ENCODE measurements around the gene CFAP99. TPM values are rescaled to one million over a fixed set of nuclear protein-coding genes. Genes with fewer than 3 reads are reported as not detected.

The CFAP99 gene
- total and polyA plus RNA-seq, 9 of the 15 experiments (the other 6 are each of a cell fraction or from before 2014, with no cell fraction given) = 0.07 to 0.18 (median 0.09) TPM; not detected in 6

GRCh38 chr4:2468456-2469191, 49.9 kb downstream of the CFAP99 start, which contains the start of gene RNF4 (continued):
- TF ChIP-seq ZBTB40 (IDR thresholded peaks at IDR 0.05) (peak; percentile 94), ZBTB40 (CRISPR knock-in tag; IDR thresholded peaks at IDR 0.05) (no peak), MCM7 (IDR thresholded peaks at IDR 0.05) (no peak), DEAF1 (CRISPR knock-in tag; IDR thresholded peaks at IDR 0.05) (no peak), ZNF655 (CRISPR knock-in tag; IDR thresholded peaks at IDR 0.05) (no peak), CCAR2 (IDR thresholded peaks at IDR 0.05; ENCODE audit: low read depth, low read length) (no peak), SAFB2 (IDR thresholded peaks at IDR 0.05; ENCODE audit: borderline replicate concordance, low read depth, low read length, severe bottlenecking) (no peak), RBBP5 (IDR thresholded peaks at IDR 0.05; ENCODE audit: borderline replicate concordance, insufficient read depth, low read length, poor library complexity, severe bottlenecking) (peak; percentile 2), KLF10 (CRISPR knock-in tag; IDR thresholded peaks at IDR 0.05) (no peak), GATAD2B (IDR thresholded peaks at IDR 0.05; ENCODE audit: borderline replicate concordance) (peak; percentile 82; the same call in 1 of the 2 replicates), SREBF2 (CRISPR knock-in tag; IDR thresholded peaks at IDR 0.05) (no peak), TEAD1 (CRISPR knock-in tag; IDR thresholded peaks at IDR 0.05) (peak in 1 of 2 experiments; percentile 63; a peak in 1 of 4 replicates), PTTG1 (tag; IDR thresholded peaks at IDR 0.05; ENCODE audit: low read depth) (no peak), TAF15 (IDR thresholded peaks at IDR 0.05; ENCODE audit: low read depth, low read length) (no peak), ZNF121 (CRISPR knock-in tag; conservative IDR thresholded peaks at IDR 0.05) (no peak), STAT5B (CRISPR knock-in tag; IDR thresholded peaks at IDR 0.05) (no peak)

Data from K562 (cell line).